Measurements from ENCODE around the gene PCDH9.

DNA sequence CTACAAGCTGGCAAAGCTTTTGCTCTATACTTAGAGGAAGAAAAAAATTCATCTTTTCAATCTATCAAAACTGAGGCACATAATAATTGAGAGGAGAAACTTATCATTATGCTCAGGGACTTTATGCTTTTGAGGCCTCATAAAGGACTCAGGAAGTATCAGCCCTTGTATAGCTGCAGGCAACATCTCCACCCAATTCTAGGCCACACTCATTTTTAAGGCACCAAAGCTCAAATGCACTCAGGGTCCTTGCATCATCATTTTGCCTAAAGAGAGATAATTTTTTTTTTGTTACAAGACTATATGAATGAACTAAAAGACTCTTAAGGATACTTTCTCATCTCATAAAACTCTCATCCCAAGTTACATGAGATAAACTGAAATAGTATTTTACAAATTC is 78.5 kb downstream of the PCDH9 start:
- TF ChIP-seq REST (IDR thresholded peaks at IDR 0.05; ENCODE audit: low read depth, low read length) (no peak), CTCF (IDR thresholded peaks at IDR 0.05) (no peak), RFX5 (IDR thresholded peaks at IDR 0.05; ENCODE audit: low read length) (no peak), NFIC (IDR thresholded peaks at IDR 0.05; ENCODE audit: borderline replicate concordance) (no peak), YY1 (IDR thresholded peaks at IDR 0.05; ENCODE audit: low read depth) (no peak), SMC3 (IDR thresholded peaks at IDR 0.05; ENCODE audit: low read depth, low read length) (no peak), POLR2AphosphoS5 (IDR thresholded peaks at IDR 0.05; ENCODE audit: low read depth, low read length) (no peak), MAX (IDR thresholded peaks at IDR 0.05; ENCODE audit: low read depth) (no peak), FOXM1 (IDR thresholded peaks at IDR 0.05; ENCODE audit: low read depth) (no peak)

All from SK-N-SH (cell line).